Mucosa of gallbladder (tissue), 1 donor: ENCODE measurements around the gene EIF3B. TPM values are rescaled to one million over a fixed set of nuclear protein-coding genes. Genes with fewer than 3 reads are reported as not detected.

Experiments used
- total RNA-seq: library from RNA; stranded (reverse); gene quantifications from one replicate; pipeline ENCODE4 v1.2.1, GENCODE V29; 2021
- donor health status: DM: no; HTN: no; CAD: no.

The EIF3B gene
- total RNA-seq, 1 donor from 2014 or later, result 94.7 TPM

Other genes with a start within 250 kb of the EIF3B start
- 50.5 TPM for gene MAD1L1, start 121.9 kb upstream of the EIF3B start, total RNA-seq
- 21.4 TPM for gene MRM2, start 112.6 kb upstream of the EIF3B start, total RNA-seq
- gene NUDT1, start 112.6 kb upstream of the EIF3B start, total RNA-seq, result 11.6 TPM
- 20.5 TPM for gene SNX8, start 40.4 kb upstream of the EIF3B start, total RNA-seq
- gene CHST12, start 48.8 kb downstream of the EIF3B start, total RNA-seq, result 26.8 TPM
- not detected for gene GRIFIN, start 121.6 kb downstream of the EIF3B start, total RNA-seq
- gene LFNG, start 164.9 kb downstream of the EIF3B start, total RNA-seq, result 31.3 TPM
- gene BRAT1, start 200.7 kb downstream of the EIF3B start, total RNA-seq, result 35.2 TPM
- 36.1 TPM for gene IQCE, start 204.2 kb downstream of the EIF3B start, total RNA-seq